CD4-positive, alpha-beta memory T cell (primary cell): ENCODE results near the gene SLC17A7. TPM values are rescaled to one million over a fixed set of nuclear protein-coding genes. Genes with fewer than 3 reads are reported as not detected.

Experiments used
- CTCF ChIA-PET: fragments of 350-600 bp; sonication (Branson Sonifier 250); formaldehyde crosslinking; loops from one replicate; lab custom pipeline; 2021; ENCODE audit warnings: inconsistent platforms; ENCODE audit not compliant: partially characterized antibody; lab: Charles Lee
- POLR2A ChIA-PET: fragments of 350-600 bp; sonication (Branson Sonifier 250); formaldehyde crosslinking; loops from one replicate; lab custom pipeline; 2021; ENCODE audit not compliant: partially characterized antibody; lab: Charles Lee
- DNase-seq, 5 donors: peaks; one replicate each; pipeline versions ENCODE4 v3.0.0 to v3.0.0-alpha.2; 2020 to 2022; ENCODE audit warnings: mixed read lengths in 1 of 5
- H3K27ac ChIP-seq: one replicate; pipeline ENCODE4 v1.7.0; 2013; ENCODE audit warnings: low read depth, low read length
- H3K27me3 ChIP-seq: 2 replicates; pipeline ENCODE4 v1.7.0; 2013; ENCODE audit warnings: mild to moderate bottlenecking, low read length, moderate library complexity; ENCODE audit not compliant: insufficient read depth
- H3K36me3 ChIP-seq: 2 replicates; pipeline ENCODE4 v1.7.0; 2013; ENCODE audit warnings: mild to moderate bottlenecking, low read length, moderate library complexity; ENCODE audit not compliant: insufficient read depth
- H3K4me1 ChIP-seq: 2 replicates; pipeline ENCODE4 v1.7.0; 2013; ENCODE audit warnings: mild to moderate bottlenecking, low read length, moderate library complexity; ENCODE audit not compliant: insufficient read depth
- H3K4me3 ChIP-seq, 2 donors: one replicate each; pipeline ENCODE4 v1.7.0; 2013; ENCODE audit warnings: low read length in 2 of 2, mild to moderate bottlenecking in 1 of 2
- H3K9me3 ChIP-seq, 2 donors: one replicate each; pipeline ENCODE4 v1.7.0; 2013; ENCODE audit warnings: low read length in 2 of 2, control low read depth in 1 of 2; ENCODE audit not compliant: control insufficient read depth in 1 of 2
- H3K27ac Mint-ChIP-seq, 7 donors: one replicate each; pipeline ENCODE4 v1.8.0; 2020 to 2021; ENCODE audit warnings: mixed read lengths in 7 of 7, mild to moderate bottlenecking in 6 of 7, inconsistent platforms in 3 of 7, moderate library complexity in 3 of 7
- H3K27me3 Mint-ChIP-seq, 2 donors: one replicate each; pipeline ENCODE4 v1.8.0; 2020 to 2021; ENCODE audit warnings: mixed read lengths in 2 of 2
- H3K36me3 Mint-ChIP-seq, 2 donors: one replicate each; pipeline ENCODE4 v1.8.0; 2020 to 2021; ENCODE audit warnings: mixed read lengths in 2 of 2, inconsistent platforms in 1 of 2, mild to moderate bottlenecking in 1 of 2
- H3K4me1 Mint-ChIP-seq, 4 donors: one replicate each; pipeline ENCODE4 v1.8.0; 2020 to 2021; ENCODE audit warnings: mixed read lengths in 4 of 4, mild to moderate bottlenecking in 1 of 4
- H3K4me3 Mint-ChIP-seq, 8 donors: one replicate each; pipeline ENCODE4 v1.8.0; 2020 to 2021; ENCODE audit warnings: mixed read lengths in 8 of 8, mild to moderate bottlenecking in 7 of 8, moderate library complexity in 6 of 8, inconsistent platforms in 3 of 8
- H3K9me3 Mint-ChIP-seq, 8 donors: one replicate each; pipeline ENCODE4 v1.8.0; 2020 to 2021; ENCODE audit warnings: mixed read lengths in 8 of 8, mild to moderate bottlenecking in 5 of 8, inconsistent platforms in 3 of 8, moderate library complexity in 1 of 8
- intact Hi-C: fragments of 100-400 bp; cut with micrococcal nuclease; formaldehyde crosslinking; loops from one replicate; pipeline ENCODE4 v1.15.1; 2023
- polyA plus RNA-seq, 2 donors: library from polyadenylated mRNA; unstranded; fragments of 300-500 nt; fragmentation: Illumina TruSeq; gene quantifications; one replicate each; pipeline ENCODE4 v1.2.3, GENCODE V29; 2021
- total RNA-seq, 2 experiments: library from RNA; stranded (reverse); gene quantifications; one replicate each; pipeline ENCODE4 v1.2.3, GENCODE V29; 2021

Gene SLC17A7
- total and polyA plus RNA-seq, 4 experiments from 2014 or later: 0.15 to 0.25 TPM; not detected in 2

DNA sequence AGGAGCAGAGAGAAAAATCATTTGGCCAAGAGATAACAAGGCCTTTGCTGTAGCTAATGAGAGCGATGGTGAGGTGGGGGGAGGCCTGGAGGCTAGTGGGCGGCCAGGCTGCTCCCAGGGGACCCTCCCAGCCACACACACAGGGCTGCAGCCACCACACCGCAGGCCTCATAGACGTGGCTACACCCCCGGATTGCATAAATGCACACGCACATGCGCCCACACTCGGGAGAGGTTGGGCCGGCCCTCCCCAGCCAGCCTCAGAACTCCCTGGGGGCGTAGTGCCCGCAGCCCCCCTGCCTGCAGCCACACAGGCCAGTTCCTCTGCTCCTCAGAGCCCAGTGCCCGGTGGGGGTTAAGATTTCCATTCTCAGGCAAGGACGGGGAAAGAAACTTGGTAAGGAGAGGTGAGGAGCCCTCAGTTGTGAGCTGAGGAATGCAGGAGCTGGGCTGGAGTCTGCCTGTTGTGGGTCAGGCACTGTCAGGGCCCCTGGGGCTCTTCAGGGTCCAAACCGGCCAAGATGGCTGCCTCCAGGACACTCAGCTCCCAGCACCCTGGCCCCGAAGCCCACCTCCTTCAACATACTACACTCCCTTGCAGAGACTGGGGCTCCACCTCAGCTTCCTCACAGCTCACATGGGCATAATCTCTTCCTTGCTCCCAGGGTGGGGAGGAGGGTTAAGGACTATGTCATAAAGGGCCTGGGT, 26.1 kb downstream of the SLC17A7 start:
- Mint-ChIP-seq H3K4me1 (peaks cover 17 to 38% (median 24%) of the 10 kb centered on the region in 4 donors), H3K4me3 (no peak overlapping the region), H3K27me3 (peaks cover 16 to 17% of the 10 kb centered on the region in 2 donors), H3K36me3 (no peaks in the 10 kb centered on the region), H3K27ac (no peak overlapping the region), H3K9me3 (no peaks in the 10 kb centered on the region)
- Histone ChIP-seq H3K9me3 (no peaks in the 10 kb centered on the region), H3K4me3 (no peak overlapping the region), H3K27me3 (peaks cover 8% of the 10 kb centered on the region), H3K36me3 (no peaks in the 10 kb centered on the region), H3K27ac (no peak overlapping the region), H3K4me1 (peaks cover 20% of the 10 kb centered on the region)
- intact Hi-C loops: no loop called here
- ChIA-PET CTCF (interaction anchor here (1.4 kb wide), 1 partner anchor 22 kb away, joined by 3 read pairs; no protein-coding TSS in a partner anchor), POLR2A (interaction anchor here (1.5 kb wide), 1 partner anchor 8 kb away, joined by 4 read pairs; no protein-coding TSS in a partner anchor)
- peak in 1 of 5 donors; percentile 23 for DNase-seq

DNA sequence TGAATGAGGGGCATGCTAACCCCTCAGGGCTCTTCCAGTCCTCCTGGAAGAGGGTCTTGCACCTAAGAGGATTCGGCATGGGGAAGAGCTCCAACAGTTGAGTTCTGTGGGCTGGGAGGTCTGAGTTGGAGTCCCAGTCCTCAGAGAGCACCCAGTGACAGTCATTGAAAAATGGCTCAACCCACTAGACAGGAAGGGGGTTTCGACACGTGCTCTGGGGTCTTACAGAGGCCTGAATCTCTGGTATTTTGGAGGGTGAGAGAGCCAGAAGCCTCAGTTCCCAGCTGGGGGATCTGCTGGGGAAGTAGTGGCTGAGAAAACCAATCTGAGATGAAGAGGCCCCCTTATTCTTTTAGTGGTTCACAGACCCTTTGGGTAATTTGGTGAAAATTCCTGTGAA, 27.1 kb downstream of the SLC17A7 start:
- no peaks in the 10 kb centered on the region for H3K36me3 Mint-ChIP-seq
- H3K27me3 Mint-ChIP-seq: peaks cover 6 to 11% of the 10 kb centered on the region in 2 donors
- CTCF ChIA-PET: no interaction called here
- peak in 1 of 5 donors; percentile 3 for DNase-seq
- H3K27ac Mint-ChIP-seq: no peak overlapping the region
- H3K4me3 Mint-ChIP-seq: no peak overlapping the region
- no peaks in the 10 kb centered on the region for H3K9me3 Mint-ChIP-seq
- POLR2A ChIA-PET: interaction anchor here (0.7 kb wide), 1 partner anchor 23 kb away, joined by 3 read pairs; no protein-coding TSS in a partner anchor
- H3K36me3 ChIP-seq: no peaks in the 10 kb centered on the region
- H3K4me1 Mint-ChIP-seq: peaks cover 25 to 38% (median 32%) of the 10 kb centered on the region in 4 donors
- intact Hi-C loops: no loop called here
- no peaks in the 10 kb centered on the region for H3K9me3 ChIP-seq
- H3K4me1 ChIP-seq: peaks cover 30% of the 10 kb centered on the region
- no peaks in the 10 kb centered on the region for H3K27me3 ChIP-seq
- H3K4me3 ChIP-seq: no peak overlapping the region
- H3K27ac ChIP-seq: no peak overlapping the region

- no peak for DNase-seq
- peak overlapping the region in 1 of 7 donors; percentile 36 for H3K27ac Mint-ChIP-seq
- peaks cover 0 to 6% of the 10 kb centered on the region in 2 donors for H3K27me3 Mint-ChIP-seq
- H3K9me3 Mint-ChIP-seq: no peaks in the 10 kb centered on the region
- ChIA-PET CTCF (interaction anchor here (1.3 kb wide), 1 partner anchor 21 kb away, joined by 3 read pairs; no protein-coding TSS in a partner anchor), POLR2A (interaction anchor here (1.1 kb wide), 1 partner anchor 12 kb away, joined by 4 read pairs; the partner anchor contains the start of gene GFY)
- no peaks in the 10 kb centered on the region for H3K27me3 ChIP-seq
- no peaks in the 10 kb centered on the region for H3K36me3 Mint-ChIP-seq
- intact Hi-C loops: no loop called here
- H3K36me3 ChIP-seq: no peaks in the 10 kb centered on the region
- no peak overlapping the region for H3K4me3 ChIP-seq
- no peaks in the 10 kb centered on the region for H3K9me3 ChIP-seq
- H3K27ac ChIP-seq: no peak overlapping the region
- peaks cover 39% of the 10 kb centered on the region for H3K4me1 ChIP-seq
- peaks cover 30 to 47% (median 40%) of the 10 kb centered on the region in 4 donors for H3K4me1 Mint-ChIP-seq
- no peak overlapping the region for H3K4me3 Mint-ChIP-seq
Measured at GRCh38 chr19:49413348-49413747, 28.0 kb downstream of the SLC17A7 start.

- no peak for DNase-seq
- no peaks in the 10 kb centered on the region for H3K9me3 Mint-ChIP-seq
- Histone ChIP-seq H3K27me3 (no peaks in the 10 kb centered on the region), H3K4me1 (peaks cover 55% of the 10 kb centered on the region), H3K27ac (no peak overlapping the region), H3K4me3 (no peak overlapping the region), H3K36me3 (no peaks in the 10 kb centered on the region), H3K9me3 (no peaks in the 10 kb centered on the region)
- peaks cover 0 to 2% of the 10 kb centered on the region in 2 donors for H3K27me3 Mint-ChIP-seq
- H3K4me3 Mint-ChIP-seq: peak overlapping the region in 3 of 8 donors; percentile 20 to 36 (median 21)
- POLR2A ChIA-PET: interaction anchor here (0.9 to 2.2 kb wide), 5 partner anchors 9 to 59 kb away, joined by 3 to 10 read pairs (median 4); partner anchors contain the start of genes GFY and PTH2
- intact Hi-C loops: no loop called here
- CTCF ChIA-PET: interaction anchor here (1.0 to 1.8 kb wide), 5 partner anchors 9 to 65 kb away, joined by 3 to 6 read pairs (median 5); no protein-coding TSS in a partner anchor
- H3K4me1 Mint-ChIP-seq: peaks cover 37 to 62% (median 51%) of the 10 kb centered on the region in 4 donors
- H3K27ac Mint-ChIP-seq: peak overlapping the region; percentile 19 to 87 (median 67)
- no peaks in the 10 kb centered on the region for H3K36me3 Mint-ChIP-seq
Measured at GRCh38 chr19:49411681-49412326, 29.5 kb downstream of the SLC17A7 start.

DNA sequence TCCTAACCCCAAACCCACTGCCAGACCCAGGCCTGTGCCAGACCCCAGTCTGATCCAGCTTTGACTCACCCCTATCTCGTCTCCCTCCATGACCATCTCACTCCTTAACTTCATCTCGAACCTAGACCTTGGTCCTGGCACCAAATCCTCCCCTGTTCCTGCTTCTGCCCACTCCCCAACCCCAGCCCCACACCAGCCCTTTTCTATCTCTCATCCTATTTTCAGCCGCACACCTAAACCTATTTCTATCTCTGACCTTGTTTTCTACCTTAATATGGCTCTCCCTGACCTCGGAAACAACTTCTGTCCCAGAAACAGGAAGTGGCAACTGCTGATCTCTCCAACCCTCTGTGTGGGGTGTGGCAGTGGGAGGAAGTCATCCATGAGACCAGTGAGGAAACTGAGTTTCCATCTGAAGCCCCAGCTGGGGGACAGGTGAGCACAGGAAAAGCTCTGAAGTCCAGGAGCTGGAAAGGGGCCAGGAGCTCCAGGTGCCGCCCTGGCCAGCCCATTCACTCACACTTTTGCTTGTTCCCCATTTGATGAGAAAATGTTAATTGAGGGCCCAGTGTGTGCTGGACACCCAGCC, 31.8 kb downstream of the SLC17A7 start:
- Histone ChIP-seq H3K36me3 (no peaks in the 10 kb centered on the region), H3K4me3 (peak overlapping the region in 1 of 2 donors; percentile 34), H3K4me1 (peaks cover 62% of the 10 kb centered on the region), H3K9me3 (no peaks in the 10 kb centered on the region), H3K27ac (peak overlapping the region; percentile 34), H3K27me3 (no peaks in the 10 kb centered on the region)
- Mint-ChIP-seq H3K4me3 (peak overlapping the region; percentile 60 to 83 (median 68)), H3K27me3 (no peaks in the 10 kb centered on the region), H3K9me3 (no peaks in the 10 kb centered on the region), H3K36me3 (no peaks in the 10 kb centered on the region), H3K4me1 (peaks cover 37 to 76% (median 55%) of the 10 kb centered on the region in 4 donors), H3K27ac (peak overlapping the region; percentile 76 to 96 (median 92))
- peak in 4 of 5 donors; percentile 34 to 46 (median 42) for DNase-seq
- CTCF ChIA-PET: interaction anchor here (0.8 to 1.7 kb wide), 6 partner anchors 14 to 265 kb away, joined by 3 to 7 read pairs (median 3); partner anchors contain the start of gene GFY
- intact Hi-C loops: loop anchor here (2.0 kb wide), 1 partner anchor 19 kb away; no protein-coding TSS in a partner anchor
- POLR2A ChIA-PET: interaction anchor here (0.6 to 2.8 kb wide), 15 partner anchors 12 to 149 kb away, joined by 3 to 17 read pairs (median 3); partner anchors contain the start of genes ALDH16A1, CD37, GFY and PTH2

GRCh38 chr19:49408816-49409440, 32.4 kb downstream of the SLC17A7 start:
- H3K27ac ChIP-seq: peak overlapping the region; percentile 34
- H3K27me3 Mint-ChIP-seq: no peaks in the 10 kb centered on the region
- no peaks in the 10 kb centered on the region for H3K9me3 ChIP-seq
- no peaks in the 10 kb centered on the region for H3K36me3 Mint-ChIP-seq
- H3K4me1 Mint-ChIP-seq: peaks cover 37 to 77% (median 58%) of the 10 kb centered on the region in 4 donors
- intact Hi-C loops: loop anchor here (2.0 kb wide), 1 partner anchor 20 kb away; no protein-coding TSS in a partner anchor
- CTCF ChIA-PET: interaction anchor here (0.8 to 1.7 kb wide), 5 partner anchors 13 to 45 kb away, joined by 3 to 7 read pairs (median 3); partner anchors contain the start of gene GFY
- POLR2A ChIA-PET: interaction anchor here (0.9 to 2.8 kb wide), 11 partner anchors 12 to 89 kb away, joined by 3 to 17 read pairs (median 3); partner anchors contain the start of genes ALDH16A1, CD37 and GFY
- H3K4me1 ChIP-seq: peaks cover 67% of the 10 kb centered on the region
- H3K27me3 ChIP-seq: no peaks in the 10 kb centered on the region
- H3K9me3 Mint-ChIP-seq: peaks cover 0 to 2% (median 0%) of the 10 kb centered on the region in 8 donors
- H3K4me3 ChIP-seq: peak overlapping the region; percentile 8 to 34
- peak in 1 of 5 donors; percentile 3 for DNase-seq
- H3K27ac Mint-ChIP-seq: peak overlapping the region; percentile 76 to 96 (median 92)
- no peaks in the 10 kb centered on the region for H3K36me3 ChIP-seq
- H3K4me3 Mint-ChIP-seq: peak overlapping the region; percentile 60 to 83 (median 68)
